Central memory CD8-positive, alpha-beta T cell (primary cell): ENCODE measurements around the gene KAT7.
"Not testable (repeated sequence)": the region's sequence is repeated elsewhere in the genome, so short reads cannot be mapped to it uniquely, and the experiment has no call there.

Experiments used
- ATAC-seq: fragments of 150-1000 bp; cut with Tn5 transposase; replicated peaks from 2 replicates; pipeline ENCODE4 v1.10.0; 2022; ENCODE audit warnings: mild to moderate bottlenecking, moderate FRiP score, moderate number of reproducible peaks; ENCODE audit not compliant: poor library complexity, severe bottlenecking; ENCODE audit errors: extremely low read depth
- DNase-seq, 2 donors: peaks; one replicate each; pipeline ENCODE4 v3.0.0; 2021; ENCODE audit warnings: low spot score in 2 of 2
- H3K27ac Mint-ChIP-seq: one replicate; pipeline ENCODE4 v1.8.0; 2022; ENCODE audit warnings: low read depth, mild to moderate bottlenecking, moderate library complexity, mixed read lengths
- H3K27me3 Mint-ChIP-seq: one replicate; pipeline ENCODE4 v1.8.0; 2022; ENCODE audit warnings: mixed read lengths
- H3K36me3 Mint-ChIP-seq: one replicate; pipeline ENCODE4 v1.8.0; 2022; ENCODE audit warnings: mild to moderate bottlenecking, moderate library complexity, mixed read lengths; ENCODE audit not compliant: insufficient read depth
- H3K4me1 Mint-ChIP-seq: one replicate; pipeline ENCODE4 v1.8.0; 2022; ENCODE audit warnings: mixed read lengths
- H3K4me3 Mint-ChIP-seq: one replicate; pipeline ENCODE4 v1.8.0; 2022; ENCODE audit warnings: mild to moderate bottlenecking, moderate library complexity, mixed read lengths
- H3K9me3 Mint-ChIP-seq: one replicate; pipeline ENCODE4 v1.8.0; 2022; ENCODE audit warnings: mixed read lengths

KAT7 gene

GRCh38 chr17:49752508-49752907, 36.0 kb upstream of the KAT7 start:
- Mint-ChIP-seq H3K4me1 (peaks cover 64% of the 10 kb centered on the region), H3K36me3 (peaks cover 22% of the 10 kb centered on the region), H3K27me3 (no peaks in the 10 kb centered on the region), H3K9me3 (no peaks in the 10 kb centered on the region), H3K27ac (no peak overlapping the region), H3K4me3 (no peak overlapping the region)
- ATAC-seq (no peak), DNase-seq (no peak)

GRCh38 chr17:49753959-49754391, 34.5 kb upstream of the KAT7 start:
- no peaks in the 10 kb centered on the region for H3K9me3 Mint-ChIP-seq
- H3K27me3 Mint-ChIP-seq = no peaks in the 10 kb centered on the region
- ATAC-seq (no peak), DNase-seq (no peak)
- peak overlapping the region; percentile 7 for H3K4me3 Mint-ChIP-seq
- peaks cover 29% of the 10 kb centered on the region for H3K36me3 Mint-ChIP-seq
- H3K4me1 Mint-ChIP-seq = peaks cover 58% of the 10 kb centered on the region
- no peak overlapping the region for H3K27ac Mint-ChIP-seq

- ATAC-seq = no peak
- no peaks in the 10 kb centered on the region for H3K27me3 Mint-ChIP-seq
- H3K4me3 Mint-ChIP-seq = no peak overlapping the region
- H3K36me3 Mint-ChIP-seq = peaks cover 20% of the 10 kb centered on the region
- no peaks in the 10 kb centered on the region for H3K9me3 Mint-ChIP-seq
- peak overlapping the region; percentile 10 for H3K27ac Mint-ChIP-seq
- peaks cover 59% of the 10 kb centered on the region for H3K4me1 Mint-ChIP-seq
- DNase-seq = no peak
Measured at GRCh38 chr17:49755663-49756283, 32.7 kb upstream of the KAT7 start.

- Mint-ChIP-seq H3K27ac (peak overlapping the region; percentile 10), H3K9me3 (no peaks in the 10 kb centered on the region), H3K4me3 (peak overlapping the region; percentile 37), H3K4me1 (peaks cover 66% of the 10 kb centered on the region), H3K27me3 (no peaks in the 10 kb centered on the region), H3K36me3 (peaks cover 20% of the 10 kb centered on the region)
- ATAC-seq = no peak
- no peak for DNase-seq
Measured at GRCh38 chr17:49756323-49757150, 31.9 kb upstream of the KAT7 start.

GRCh38 chr17:49757151-49757777, 31.2 kb upstream of the KAT7 start:
- Mint-ChIP-seq H3K27me3 (no peaks in the 10 kb centered on the region), H3K4me3 (peak overlapping the region; percentile 37), H3K27ac (peak overlapping the region; percentile 10), H3K36me3 (peaks cover 24% of the 10 kb centered on the region), H3K9me3 (no peaks in the 10 kb centered on the region), H3K4me1 (peaks cover 69% of the 10 kb centered on the region)
- DNase-seq = no peak
- no peak for ATAC-seq

- not testable (repeated sequence) for H3K27ac Mint-ChIP-seq
- H3K36me3 Mint-ChIP-seq = peaks cover 31% of the 10 kb centered on the region
Measured at GRCh38 chr17:49758464-49759010, 29.9 kb upstream of the KAT7 start.

GRCh38 chr17:49759203-49759602, 29.3 kb upstream of the KAT7 start:
- Mint-ChIP-seq H3K4me3 (peak overlapping the region; percentile 27), H3K27ac (peak overlapping the region; percentile 17), H3K9me3 (no peaks in the 10 kb centered on the region), H3K36me3 (peaks cover 36% of the 10 kb centered on the region), H3K4me1 (peaks cover 79% of the 10 kb centered on the region), H3K27me3 (no peaks in the 10 kb centered on the region)
- DNase-seq = no peak
- ATAC-seq = no peak

More at GRCh38 chr17:49758464-49759010, 29.9 kb upstream of the KAT7 start:
- peaks cover 76% of the 10 kb centered on the region for H3K4me1 Mint-ChIP-seq
- not testable (repeated sequence) for H3K27me3 Mint-ChIP-seq, H3K9me3 Mint-ChIP-seq, ATAC-seq, DNase-seq
- peak overlapping the region; percentile 27 for H3K4me3 Mint-ChIP-seq

- H3K27me3 Mint-ChIP-seq = no peaks in the 10 kb centered on the region
- H3K27ac Mint-ChIP-seq = peak overlapping the region; percentile 17
- peak overlapping the region; percentile 98 for H3K4me3 Mint-ChIP-seq
- peaks cover 83% of the 10 kb centered on the region for H3K4me1 Mint-ChIP-seq
- DNase-seq (no peak), ATAC-seq (no peak)
- peaks cover 38% of the 10 kb centered on the region for H3K36me3 Mint-ChIP-seq
- H3K9me3 Mint-ChIP-seq = no peaks in the 10 kb centered on the region
Measured at GRCh38 chr17:49760296-49760695, 28.2 kb upstream of the KAT7 start.

GRCh38 chr17:49760932-49761558, 27.4 kb upstream of the KAT7 start:
- Mint-ChIP-seq H3K27ac (peak overlapping the region; percentile 23), H3K9me3 (no peaks in the 10 kb centered on the region), H3K4me1 (peaks cover 75% of the 10 kb centered on the region), H3K36me3 (peaks cover 38% of the 10 kb centered on the region), H3K27me3 (no peaks in the 10 kb centered on the region), H3K4me3 (peak overlapping the region; percentile 98)
- ATAC-seq (no peak), DNase-seq (no peak)

GRCh38 chr17:49762151-49762941, 26.1 kb upstream of the KAT7 start:
- H3K4me1 Mint-ChIP-seq = peaks cover 63% of the 10 kb centered on the region
- DNase-seq = no peak
- ATAC-seq = no peak
- H3K4me3 Mint-ChIP-seq = peak overlapping the region; percentile 98
- peaks cover 31% of the 10 kb centered on the region for H3K36me3 Mint-ChIP-seq
- H3K27ac Mint-ChIP-seq = peak overlapping the region; percentile 91
- no peaks in the 10 kb centered on the region for H3K27me3 Mint-ChIP-seq
- no peaks in the 10 kb centered on the region for H3K9me3 Mint-ChIP-seq

GRCh38 chr17:49763735-49764558, 24.5 kb upstream of the KAT7 start, which contains the start of gene FAM117A:
Gene FAM117A, minus strand, starts transcription at chr17:49764131. Its CDS starts 44 bp downstream, at chr17:49764087.
- ATAC-seq (peak; percentile 87), DNase-seq (peak; percentile 83 to 96)
- H3K9me3 Mint-ChIP-seq = no peaks in the 10 kb centered on the region
- H3K4me1 Mint-ChIP-seq = peaks cover 53% of the 10 kb centered on the region
- H3K27me3 Mint-ChIP-seq = no peaks in the 10 kb centered on the region
- peaks cover 20% of the 10 kb centered on the region for H3K36me3 Mint-ChIP-seq
- peak within 1 kb of the TSS; percentile 98 for H3K4me3 Mint-ChIP-seq
- peak within 1 kb of the TSS; percentile 91 for H3K27ac Mint-ChIP-seq
